Loucy (cell line): ENCODE measurements around the gene CXCR2.

Source experiments
- EZH2phosphoT487 ChIP-seq: fragments of 200-600 bp; IDR thresholded peaks from 2 replicates; pipeline ENCODE4 v1.6.1; 2018; ENCODE audit warnings: antibody characterized with exemption, mild to moderate bottlenecking, moderate library complexity, borderline replicate concordance
- TF ChIP-seq, protein P1 (sequence below): fragments of 200-600 bp; sonication (generic); conservative IDR thresholded peaks from 2 replicates; pipeline ENCODE4 v1.5.1; 2014; ENCODE audit warnings: mild to moderate bottlenecking, antibody characterized with exemption, low read length

GRCh38 chr2:218095853-218096252 is 30.0 kb upstream of the CXCR2 start:
- TF ChIP-seq, protein P1, sequence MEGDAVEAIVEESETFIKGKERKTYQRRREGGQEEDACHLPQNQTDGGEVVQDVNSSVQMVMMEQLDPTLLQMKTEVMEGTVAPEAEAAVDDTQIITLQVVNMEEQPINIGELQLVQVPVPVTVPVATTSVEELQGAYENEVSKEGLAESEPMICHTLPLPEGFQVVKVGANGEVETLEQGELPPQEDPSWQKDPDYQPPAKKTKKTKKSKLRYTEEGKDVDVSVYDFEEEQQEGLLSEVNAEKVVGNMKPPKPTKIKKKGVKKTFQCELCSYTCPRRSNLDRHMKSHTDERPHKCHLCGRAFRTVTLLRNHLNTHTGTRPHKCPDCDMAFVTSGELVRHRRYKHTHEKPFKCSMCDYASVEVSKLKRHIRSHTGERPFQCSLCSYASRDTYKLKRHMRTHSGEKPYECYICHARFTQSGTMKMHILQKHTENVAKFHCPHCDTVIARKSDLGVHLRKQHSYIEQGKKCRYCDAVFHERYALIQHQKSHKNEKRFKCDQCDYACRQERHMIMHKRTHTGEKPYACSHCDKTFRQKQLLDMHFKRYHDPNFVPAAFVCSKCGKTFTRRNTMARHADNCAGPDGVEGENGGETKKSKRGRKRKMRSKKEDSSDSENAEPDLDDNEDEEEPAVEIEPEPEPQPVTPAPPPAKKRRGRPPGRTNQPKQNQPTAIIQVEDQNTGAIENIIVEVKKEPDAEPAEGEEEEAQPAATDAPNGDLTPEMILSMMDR, result no peak
- no peak for TF ChIP-seq EZH2phosphoT487
